Measurements from ENCODE around the gene ACAD11.

ACAD11 gene

GRCh38 chr3:132549890-132550578 is 109.6 kb downstream of the ACAD11 start:
- no peak for DNase-seq

GRCh38 chr3:132549169-132549568 is 110.4 kb downstream of the ACAD11 start:
- DNase-seq = no peak

GRCh38 chr3:132545471-132545870 is 114.1 kb downstream of the ACAD11 start:
- no peak for DNase-seq

- DNase-seq = no peak
Measured at GRCh38 chr3:132544130-132544529, 115.5 kb downstream of the ACAD11 start.

GRCh38 chr3:132543011-132543739 is 116.4 kb downstream of the ACAD11 start:
- DNase-seq = no peak

GRCh38 chr3:132542577-132542976 is 117.0 kb downstream of the ACAD11 start:
- DNase-seq = no peak

- no peak for DNase-seq
Measured at GRCh38 chr3:132539681-132540080, 119.9 kb downstream of the ACAD11 start.

GRCh38 chr3:132538072-132538471 is 121.5 kb downstream of the ACAD11 start:
- no peak for DNase-seq

- no peak for DNase-seq
Measured at GRCh38 chr3:132537297-132537696, 122.3 kb downstream of the ACAD11 start.

- no peak for DNase-seq
Measured at GRCh38 chr3:132536442-132537153, 123.0 kb downstream of the ACAD11 start.

GRCh38 chr3:132535575-132536441 is 123.8 kb downstream of the ACAD11 start:
- DNase-seq = peak; percentile 66

- no peak for DNase-seq
Measured at GRCh38 chr3:132530624-132531023, 129.0 kb downstream of the ACAD11 start.

GRCh38 chr3:132522353-132522752 is 137.3 kb downstream of the ACAD11 start:
- no peak for DNase-seq

GRCh38 chr3:132521901-132522300 is 137.7 kb downstream of the ACAD11 start:
- no peak for DNase-seq

- DNase-seq = no peak
Measured at GRCh38 chr3:132519914-132520313, 139.7 kb downstream of the ACAD11 start.

- DNase-seq = no peak
Measured at GRCh38 chr3:132517311-132517710, 142.3 kb downstream of the ACAD11 start.

- peak; percentile 28 for DNase-seq
Measured at GRCh38 chr3:132513057-132513456, 146.6 kb downstream of the ACAD11 start.

GRCh38 chr3:132509506-132509905 is 150.1 kb downstream of the ACAD11 start:
- no peak for DNase-seq

GRCh38 chr3:132509096-132509495 is 150.5 kb downstream of the ACAD11 start:
- DNase-seq = no peak
